K562 (cell line): ENCODE results near the gene PLXDC1. TPM values are rescaled to one million over a fixed set of nuclear protein-coding genes. Genes with fewer than 3 reads are reported as not detected.

Experiments used
- ASH1L ChIP-seq: fragments of 450-650 bp; IDR thresholded peaks from 2 replicates; pipeline ENCODE4 v1.6.1; 2018; ENCODE audit warnings: borderline replicate concordance, mild to moderate bottlenecking, low read depth; ENCODE audit not compliant: partially characterized antibody
- ATF2 ChIP-seq: sonication (generic); formaldehyde crosslinking; IDR thresholded peaks from 2 replicates; pipeline ENCODE4 v1.8.1; 2022; ENCODE audit warnings: missing genetic modification reagents
- CEBPG ChIP-seq, 3 experiments: fragments of 200-800 bp in 1 of 3; sonication (Bioruptor generic) in 1 of 3; sonication (generic) in 1 of 3; formaldehyde crosslinking in 1 of 3; IDR thresholded peaks in 2 of 3; conservative IDR thresholded peaks in 1 of 3; 2 replicates each; pipeline versions ENCODE4 v1.6.1 to v1.8.0; 2016 to 2022; ENCODE audit warnings: missing compliant biosample characterization in 2 of 3, missing genetic modification characterization in 2 of 3, mild to moderate bottlenecking in 1 of 3, missing genetic modification reagents in 1 of 3
- ESRRA ChIP-seq: fragments of 450-650 bp; IDR thresholded peaks from 2 replicates; pipeline ENCODE4 v1.6.1; 2014; ENCODE audit warnings: low read depth, mild to moderate bottlenecking, moderate library complexity, borderline replicate concordance
- EWSR1 ChIP-seq: fragments of 450-650 bp; IDR thresholded peaks from 2 replicates; pipeline ENCODE4 v1.6.1; 2018; ENCODE audit warnings: borderline replicate concordance, mild to moderate bottlenecking, low read depth, moderate library complexity; ENCODE audit not compliant: partially characterized antibody
- FOS ChIP-seq: IDR thresholded peaks from 3 replicates; pipeline ENCODE4 v1.6.1; 2011; ENCODE audit not compliant: insufficient read length; ENCODE audit errors: extremely low read depth
- LEF1 ChIP-seq: fragments of 450-650 bp; IDR thresholded peaks from 2 replicates; pipeline ENCODE4 v1.6.1; 2016; ENCODE audit warnings: mild to moderate bottlenecking
- MED1 ChIP-seq: sonication (generic); formaldehyde crosslinking; IDR thresholded peaks from 2 replicates; pipeline ENCODE4 v1.8.1; 2023; ENCODE audit warnings: missing genetic modification reagents, borderline replicate concordance
- MTA1 ChIP-seq: fragments of 450-650 bp; IDR thresholded peaks from 2 replicates; pipeline ENCODE4 v1.6.1; 2017; ENCODE audit warnings: borderline replicate concordance
- MTF1 ChIP-seq: fragments of 250-450 bp; sonication (Bioruptor Pico); IDR thresholded peaks from 2 replicates; pipeline ENCODE4 v1.9.0; 2021; ENCODE audit warnings: moderate library complexity, mild to moderate bottlenecking, inconsistent platforms, borderline replicate concordance
- MXI1 ChIP-seq: IDR thresholded peaks from 2 replicates; pipeline ENCODE4 v1.6.1; 2011; ENCODE audit warnings: low read depth, mild to moderate bottlenecking, improper control_type of control experiment, low read length
- NCOA4 ChIP-seq: fragments of 450-650 bp; IDR thresholded peaks from 2 replicates; pipeline ENCODE4 v1.6.1; 2018; ENCODE audit warnings: mild to moderate bottlenecking; ENCODE audit not compliant: partially characterized antibody
- PTRF ChIP-seq: fragments of 450-650 bp; IDR thresholded peaks from 2 replicates; pipeline ENCODE4 v1.6.1; 2016; ENCODE audit warnings: mild to moderate bottlenecking, missing genetic modification characterization, missing compliant biosample characterization
- PTTG1 ChIP-seq: fragments of 450-650 bp; IDR thresholded peaks from 2 replicates; pipeline ENCODE4 v1.6.1; 2016; ENCODE audit warnings: low read depth, mild to moderate bottlenecking, missing genetic modification characterization, missing compliant biosample characterization
- RBM22 ChIP-seq: fragments of 200-400 bp; formaldehyde crosslinking; IDR thresholded peaks from 2 replicates; pipeline ENCODE4 v1.6.1; 2018; ENCODE audit warnings: low read length, low read depth; ENCODE audit not compliant: poor library complexity, severe bottlenecking
- RUNX1 ChIP-seq: sonication (generic); IDR thresholded peaks from 2 replicates; pipeline ENCODE4 v1.6.1; 2016; ENCODE audit warnings: antibody characterized with exemption, low read depth
- SAFB ChIP-seq: fragments of 200-400 bp; formaldehyde crosslinking; IDR thresholded peaks from 2 replicates; pipeline ENCODE4 v1.6.1; 2017; ENCODE audit warnings: low read depth, low read length, borderline replicate concordance
- SAFB2 ChIP-seq: fragments of 200-400 bp; formaldehyde crosslinking; IDR thresholded peaks from 2 replicates; pipeline ENCODE4 v1.6.1; 2018; ENCODE audit warnings: borderline replicate concordance, low read length, low read depth, moderate library complexity; ENCODE audit not compliant: severe bottlenecking
- SMAD3 ChIP-seq: fragments of 450-650 bp; formaldehyde crosslinking; conservative IDR thresholded peaks from 2 replicates; pipeline ENCODE4 v1.4.0; 2020; ENCODE audit warnings: mild to moderate bottlenecking
- TCF3 ChIP-seq: sonication (generic); formaldehyde crosslinking; IDR thresholded peaks from 2 replicates; pipeline ENCODE4 v1.4.0; 2020; ENCODE audit warnings: mild to moderate bottlenecking, missing genetic modification reagents
- ZNF277 ChIP-seq: fragments of 250-450 bp; sonication (Bioruptor Pico); IDR thresholded peaks from 2 replicates; pipeline ENCODE4 v1.8.0; 2022; ENCODE audit warnings: inconsistent platforms, mild to moderate bottlenecking, moderate library complexity, borderline replicate concordance
- ZNF282 ChIP-seq: sonication (generic); formaldehyde crosslinking; IDR thresholded peaks from 2 replicates; pipeline ENCODE4 v1.8.1; 2023; ENCODE audit warnings: missing genetic modification reagents
- polyA plus RNA-seq, 8 experiments: library from polyadenylated mRNA; depleted of rRNA in 4 of 8; stranded (reverse) in 5 of 8; unstranded in 3 of 8; fragments of >200 nt; fragmentation: Nextera tagmentation in 2 of 8; fragmentation: Illumina TruSeq in 1 of 8; extraction: Ambion mirVana in 2 of 8; extraction: Trizol in 1 of 8; gene quantifications; 2 replicates each; pipeline versions ENCODE4 v1.2.1 to v1.2.3, GENCODE V29; 2011 to 2014; ENCODE audit warnings: inconsistent platforms in 1 of 8, missing spikeins in 1 of 8
- total RNA-seq, 7 experiments: library from RNA; depleted of rRNA in 6 of 7; stranded (reverse); fragments of >200 nt in 6 of 7; fragmentation: Illumina TruSeq in 2 of 7; extraction: Trizol in 2 of 7; gene quantifications; 2 replicates each; pipeline versions ENCODE4 v1.2.1 to v1.2.3, GENCODE V29; 2011 to 2021; ENCODE audit warnings: low replicate concordance in 1 of 7
- TF ChIP-seq, protein P1 (sequence below): fragments of 450-650 bp; IDR thresholded peaks from 2 replicates; pipeline ENCODE4 v1.6.1; 2016; ENCODE audit warnings: antibody characterized with exemption
- TF ChIP-seq, protein P2 (sequence below): fragments of 200-800 bp; sonication (Bioruptor generic); IDR thresholded peaks from 2 replicates; pipeline ENCODE4 v1.6.1; 2017; ENCODE audit warnings: missing genetic modification characterization, missing compliant biosample characterization

Gene PLXDC1
- total and polyA plus RNA-seq, 9 of the 15 experiments (the other 6 are each of a cell fraction or from before 2014, with no cell fraction given) = not detected

GRCh38 chr17:39164675-39165143 lies 13.3 kb upstream of the PLXDC1 start (continued):
- TF ChIP-seq SMAD3 (CRISPR knock-in tag) (no peak), RUNX1 (no peak), FOS (no peak), ZNF277 (CRISPR knock-in tag) (no peak), MXI1 (no peak), MTA1 (no peak), LEF1 (no peak), NCOA4 (no peak), RBM22 (no peak), ATF2 (CRISPR knock-in tag) (no peak), ZNF282 (no peak), ASH1L (no peak), ESRRA (no peak), MED1 (CRISPR knock-in tag) (no peak), CEBPG (CRISPR knock-in tag; IDR thresholded peaks at IDR 0.05) (no peak), CEBPG (tag; conservative IDR thresholded peaks at IDR 0.05 in 1 of 2, IDR thresholded peaks at IDR 0.05 in 1 of 2) (no peak), SAFB (no peak), TCF3 (CRISPR knock-in tag) (no peak), PTRF (tag) (no peak), SAFB2 (no peak), PTTG1 (no peak), EWSR1 (no peak), MTF1 (CRISPR knock-in tag) (no peak)
- TF ChIP-seq, protein P1, sequence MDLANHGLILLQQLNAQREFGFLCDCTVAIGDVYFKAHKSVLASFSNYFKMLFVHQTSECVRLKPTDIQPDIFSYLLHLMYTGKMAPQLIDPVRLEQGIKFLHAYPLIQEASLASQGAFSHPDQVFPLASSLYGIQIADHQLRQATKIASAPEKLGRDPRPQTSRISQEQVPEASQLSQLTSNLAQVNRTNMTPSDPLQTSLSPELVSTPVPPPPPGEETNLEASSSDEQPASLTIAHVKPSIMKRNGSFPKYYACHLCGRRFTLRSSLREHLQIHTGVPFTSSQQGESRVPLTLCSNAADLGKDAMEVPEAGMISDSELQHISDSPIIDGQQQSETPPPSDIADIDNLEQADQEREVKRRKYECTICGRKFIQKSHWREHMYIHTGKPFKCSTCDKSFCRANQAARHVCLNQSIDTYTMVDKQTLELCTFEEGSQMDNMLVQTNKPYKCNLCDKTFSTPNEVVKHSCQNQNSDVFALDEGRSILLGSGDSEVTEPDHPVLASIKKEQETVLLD = no peak
- TF ChIP-seq, protein P2, sequence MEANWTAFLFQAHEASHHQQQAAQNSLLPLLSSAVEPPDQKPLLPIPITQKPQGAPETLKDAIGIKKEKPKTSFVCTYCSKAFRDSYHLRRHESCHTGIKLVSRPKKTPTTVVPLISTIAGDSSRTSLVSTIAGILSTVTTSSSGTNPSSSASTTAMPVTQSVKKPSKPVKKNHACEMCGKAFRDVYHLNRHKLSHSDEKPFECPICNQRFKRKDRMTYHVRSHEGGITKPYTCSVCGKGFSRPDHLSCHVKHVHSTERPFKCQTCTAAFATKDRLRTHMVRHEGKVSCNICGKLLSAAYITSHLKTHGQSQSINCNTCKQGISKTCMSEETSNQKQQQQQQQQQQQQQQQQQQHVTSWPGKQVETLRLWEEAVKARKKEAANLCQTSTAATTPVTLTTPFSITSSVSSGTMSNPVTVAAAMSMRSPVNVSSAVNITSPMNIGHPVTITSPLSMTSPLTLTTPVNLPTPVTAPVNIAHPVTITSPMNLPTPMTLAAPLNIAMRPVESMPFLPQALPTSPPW = 0 out of 2 replicates have a peak, but pooled peaks have one; percentile 16
